22Rv1 (cell line): Measurements from ENCODE around the gene MAP4.

Source experiments
- ZFX ChIP-seq: fragments of 450-650 bp; IDR thresholded peaks from 2 replicates; pipeline ENCODE4 v1.6.1; 2017; ENCODE audit warnings: antibody characterized with exemption, borderline replicate concordance
- TF ChIP-seq, protein P1 (sequence below): fragments of 450-650 bp; IDR thresholded peaks from 2 replicates; pipeline ENCODE4 v1.5.1; 2017; ENCODE audit warnings: mild to moderate bottlenecking

DNA sequence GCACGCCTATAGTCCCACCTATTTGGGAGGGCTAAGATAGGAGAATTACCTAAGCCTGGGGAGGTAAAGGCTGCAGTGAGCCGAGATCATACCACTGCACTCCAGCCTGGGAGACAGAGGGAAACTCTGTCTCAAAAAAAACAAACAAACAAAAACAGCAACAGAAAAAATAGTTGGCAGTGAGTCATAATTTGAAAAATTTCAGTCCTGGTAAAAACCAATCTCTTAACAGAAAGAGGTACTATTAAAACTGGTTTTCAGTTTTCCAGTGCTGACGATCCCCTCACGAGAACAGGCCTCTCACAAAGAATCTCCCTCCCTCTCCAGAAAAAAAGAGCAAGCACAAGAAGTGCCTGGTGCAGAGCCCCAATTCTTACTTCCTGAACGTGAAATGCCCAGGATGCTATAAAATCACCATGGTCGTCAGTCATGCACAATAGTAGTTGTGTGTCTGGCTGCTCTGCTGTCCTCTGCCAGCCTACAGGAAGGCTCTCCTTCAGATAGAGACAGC lies 22.8 kb upstream of the MAP4 start:
- TF ChIP-seq, protein P1, sequence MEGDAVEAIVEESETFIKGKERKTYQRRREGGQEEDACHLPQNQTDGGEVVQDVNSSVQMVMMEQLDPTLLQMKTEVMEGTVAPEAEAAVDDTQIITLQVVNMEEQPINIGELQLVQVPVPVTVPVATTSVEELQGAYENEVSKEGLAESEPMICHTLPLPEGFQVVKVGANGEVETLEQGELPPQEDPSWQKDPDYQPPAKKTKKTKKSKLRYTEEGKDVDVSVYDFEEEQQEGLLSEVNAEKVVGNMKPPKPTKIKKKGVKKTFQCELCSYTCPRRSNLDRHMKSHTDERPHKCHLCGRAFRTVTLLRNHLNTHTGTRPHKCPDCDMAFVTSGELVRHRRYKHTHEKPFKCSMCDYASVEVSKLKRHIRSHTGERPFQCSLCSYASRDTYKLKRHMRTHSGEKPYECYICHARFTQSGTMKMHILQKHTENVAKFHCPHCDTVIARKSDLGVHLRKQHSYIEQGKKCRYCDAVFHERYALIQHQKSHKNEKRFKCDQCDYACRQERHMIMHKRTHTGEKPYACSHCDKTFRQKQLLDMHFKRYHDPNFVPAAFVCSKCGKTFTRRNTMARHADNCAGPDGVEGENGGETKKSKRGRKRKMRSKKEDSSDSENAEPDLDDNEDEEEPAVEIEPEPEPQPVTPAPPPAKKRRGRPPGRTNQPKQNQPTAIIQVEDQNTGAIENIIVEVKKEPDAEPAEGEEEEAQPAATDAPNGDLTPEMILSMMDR: no peak
- no peak for TF ChIP-seq ZFX
